Ecto neural progenitor cell (in vitro differentiated cells): ENCODE data around the gene LRP2.

ENCODE experiments used
- DNase-seq: peaks from one replicate; pipeline ENCODE4 v3.0.0-alpha.2; 2018; ENCODE audit warnings: low spot score

The LRP2 gene

GRCh38 chr2:169240405-169240804 lies 121.9 kb downstream of the LRP2 start:
- DNase-seq, result no peak

GRCh38 chr2:169237939-169238338 lies 124.4 kb downstream of the LRP2 start:
- DNase-seq, result no peak

DNA sequence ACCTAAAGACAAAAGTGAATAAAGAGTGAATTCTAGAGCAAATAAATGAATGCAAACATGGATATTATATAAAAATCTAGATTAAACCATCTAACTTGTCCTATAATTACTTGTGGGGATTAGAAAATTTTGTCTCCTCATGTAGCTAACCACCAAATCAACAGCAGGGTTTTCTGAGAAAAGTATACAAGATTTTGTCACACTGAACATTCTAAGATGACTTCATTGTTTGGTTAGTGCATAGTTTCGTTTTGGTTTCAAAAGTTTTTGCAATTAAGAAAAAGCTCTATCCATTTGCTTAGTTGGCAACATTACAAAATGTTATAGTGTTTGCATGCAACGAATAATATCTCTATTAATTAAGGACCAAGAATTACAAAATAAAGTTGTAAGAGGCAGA lies 125.0 kb downstream of the LRP2 start:
- DNase-seq, result no peak

- no peak for DNase-seq
These were observed 129.7 kb downstream of the LRP2 start for GRCh38 chr2:169232551-169233154.

DNA sequence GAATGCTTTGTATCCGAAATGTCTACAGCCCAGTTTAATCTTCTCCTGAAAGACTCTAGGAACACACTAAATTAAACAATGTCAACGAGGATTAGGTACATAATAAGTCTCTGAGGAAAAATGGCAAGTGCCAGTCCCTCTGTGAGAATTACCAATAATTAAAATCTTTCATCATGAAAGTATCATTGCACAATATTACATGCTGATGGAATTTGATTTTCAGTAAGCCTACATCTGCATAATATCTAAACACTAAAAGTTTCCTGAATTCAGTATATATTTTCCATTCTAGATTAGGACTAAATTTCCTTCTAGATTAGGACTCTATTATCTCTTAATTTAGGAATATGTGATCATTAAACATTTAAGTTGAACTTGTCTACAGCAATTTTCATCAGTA lies 132.1 kb downstream of the LRP2 start:
- DNase-seq, result no peak

GRCh38 chr2:169229590-169229989 lies 132.7 kb downstream of the LRP2 start:
- DNase-seq, result no peak

- no peak for DNase-seq
These were observed 136.4 kb downstream of the LRP2 start for GRCh38 chr2:169225906-169226305.

DNA sequence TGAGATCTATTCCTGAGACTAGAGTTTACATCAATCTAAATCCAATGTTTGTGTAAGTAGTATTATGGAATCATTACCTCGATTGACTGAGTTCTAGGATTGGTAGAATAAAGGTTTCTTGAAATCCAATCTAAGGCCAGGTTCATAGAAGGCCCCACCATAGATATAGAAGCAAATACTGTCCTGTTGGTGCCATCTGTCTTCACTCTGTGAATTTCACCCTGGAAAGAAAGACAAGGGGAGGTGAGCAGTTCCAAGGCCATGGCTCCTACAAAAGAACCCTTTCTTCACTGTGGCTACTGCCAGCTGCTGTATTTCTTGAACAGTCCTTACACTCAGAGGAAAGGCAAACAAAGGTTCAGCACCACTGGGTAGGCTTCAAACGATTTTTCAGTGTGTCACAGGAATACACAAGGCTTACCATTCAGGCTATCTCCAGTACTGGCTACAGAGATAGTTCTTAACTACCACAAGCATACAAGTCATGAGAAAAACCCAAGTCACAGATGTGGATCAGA lies 137.0 kb downstream of the LRP2 start:
- DNase-seq, result no peak

- DNase-seq, result no peak
These were observed 139.7 kb downstream of the LRP2 start for GRCh38 chr2:169222665-169223064.

- no peak for DNase-seq
These were observed 140.5 kb downstream of the LRP2 start for GRCh38 chr2:169221745-169222369.

DNA sequence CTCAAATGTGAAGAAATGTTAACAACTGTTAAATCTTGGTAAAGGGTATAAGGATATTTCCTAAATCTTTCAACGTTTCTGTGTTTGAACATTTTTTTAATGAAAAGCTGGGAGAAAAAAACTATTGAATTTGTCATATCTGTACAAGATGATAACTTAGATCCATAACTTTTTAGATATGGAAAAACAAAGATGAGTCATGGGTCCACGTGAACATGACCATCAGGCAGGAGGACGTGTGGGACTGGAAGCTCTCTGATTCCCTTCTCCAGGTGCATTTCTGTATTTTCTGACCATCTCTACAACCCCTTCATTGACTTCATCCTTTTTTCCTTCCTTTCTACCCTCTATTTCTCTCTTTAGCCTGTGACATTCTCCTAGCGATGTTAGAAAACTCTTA lies 151.4 kb downstream of the LRP2 start:
- DNase-seq, result no peak

DNA sequence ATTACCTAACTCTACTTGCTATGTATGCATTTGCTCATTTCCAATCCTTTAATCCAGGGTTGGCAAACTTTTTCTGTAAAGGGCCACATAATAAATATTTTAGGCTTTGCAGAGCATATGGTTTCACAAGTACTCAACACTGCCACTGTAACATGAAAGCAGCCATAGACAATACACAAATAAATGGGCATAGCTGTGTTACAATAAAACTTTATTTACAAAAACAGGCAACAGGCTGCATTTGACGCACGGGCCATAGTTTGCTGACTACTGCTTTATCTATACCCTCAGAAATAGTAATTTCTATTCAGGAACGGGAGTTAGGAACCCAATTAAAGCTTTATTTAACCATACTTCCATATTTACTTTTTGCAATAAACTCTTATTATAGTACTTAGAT lies 154.3 kb downstream of the LRP2 start:
- no peak for DNase-seq

GRCh38 chr2:169205176-169205575 lies 157.2 kb downstream of the LRP2 start:
- no peak for DNase-seq

GRCh38 chr2:169203952-169204351 lies 158.4 kb downstream of the LRP2 start:
- no peak for DNase-seq

- DNase-seq, result no peak
These were observed 161.6 kb downstream of the LRP2 start for GRCh38 chr2:169200756-169201155.

GRCh38 chr2:169193618-169194017 lies 168.7 kb downstream of the LRP2 start:
- DNase-seq, result no peak

GRCh38 chr2:169190197-169190775 lies 172.0 kb downstream of the LRP2 start:
- no peak for DNase-seq

DNA sequence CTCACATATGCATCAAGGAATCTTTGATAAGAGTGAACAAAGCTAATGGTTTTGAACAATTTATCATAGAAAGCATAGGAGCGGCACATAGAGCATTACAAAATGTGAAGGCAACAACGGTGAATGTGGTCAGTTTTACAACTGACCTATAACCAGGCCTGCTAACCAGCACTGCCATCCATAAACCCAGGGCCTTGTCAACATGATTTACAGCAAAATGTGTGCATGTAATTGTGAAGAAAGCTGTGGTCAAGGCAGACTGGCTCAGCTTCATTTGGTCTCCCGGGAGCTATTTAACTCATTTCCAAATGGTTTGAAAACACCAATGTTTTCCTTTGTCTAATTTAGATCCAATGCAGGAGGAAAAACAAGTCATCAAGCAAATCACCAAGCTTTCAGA lies 173.2 kb downstream of the LRP2 start:
- DNase-seq, result no peak

GRCh38 chr2:169185711-169186110 lies 176.6 kb downstream of the LRP2 start:
- no peak for DNase-seq

- DNase-seq, result no peak
These were observed 178.3 kb downstream of the LRP2 start for GRCh38 chr2:169184074-169184473.

DNA sequence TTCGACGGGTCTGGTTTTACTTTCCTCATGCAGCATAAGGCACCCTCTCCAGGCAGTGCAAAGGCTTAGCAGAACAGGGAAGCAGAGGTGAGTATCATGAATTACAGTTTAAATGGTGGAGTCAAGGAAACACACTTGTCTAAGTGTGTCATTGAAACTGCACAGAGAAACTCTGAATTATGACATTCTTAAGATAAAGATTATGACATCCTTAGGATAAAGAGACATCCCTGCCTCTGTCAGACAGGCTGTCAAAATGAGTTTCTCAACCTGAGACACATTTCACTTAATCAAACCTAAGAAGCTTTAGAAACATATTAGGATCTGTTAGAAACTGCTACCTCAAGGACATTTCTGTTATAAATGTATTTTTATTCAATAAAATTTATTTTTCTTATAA lies 179.8 kb downstream of the LRP2 start:
- DNase-seq, result no peak

GRCh38 chr2:169178804-169179390 lies 183.4 kb downstream of the LRP2 start:
- DNase-seq, result no peak

- no peak for DNase-seq
These were observed 184.0 kb downstream of the LRP2 start for GRCh38 chr2:169178364-169178763.
